ENCODE measurements around the gene IL12RB1.

- no peak for TF ChIP-seq CTCF (IDR thresholded peaks at IDR 0.05; ENCODE audit: insufficient read depth, low read length, poor library complexity, severe bottlenecking)
- no peak for TF ChIP-seq EZH2phosphoT487 (conservative IDR thresholded peaks at IDR 0.05; ENCODE audit: low read length)
Measured at GRCh38 chr19:18109733-18110608, 23.2 kb upstream of the IL12RB1 start.
